Right ventricle myocardium inferior (tissue), 1 donor: Measurements from ENCODE around the gene TMC2. TPM values are rescaled to one million over a fixed set of nuclear protein-coding genes. Genes with fewer than 3 reads are reported as not detected.
A peak's percentile ranks its signal among the peaks of the same experiment; 100 is the strongest.
"Not testable (repeated sequence)": the region's sequence is repeated elsewhere in the genome, so short reads cannot be mapped to it uniquely, and the experiment has no call there.

Experiments
- ATAC-seq: fragments of 200-7000 bp; cut with Tn5 transposase; one replicate; pipeline ENCODE4 v1.9.1; 2020; ENCODE audit warnings: mild to moderate bottlenecking, moderate library complexity
- DNase-seq: peaks from one replicate; pipeline ENCODE4 v3.0.0; 2021; ENCODE audit errors: missing footprints
- intact Hi-C: fragments of 100-400 bp; cut with DNase I; formaldehyde crosslinking; loops from one replicate; pipeline ENCODE4 v1.11.0; 2022
- total RNA-seq: library from RNA; stranded (reverse); fragmentation: NEBNext Ultra II Directional; extraction: Animal tissue kit (Norgen Biotek cat#: 25700); gene quantifications from one replicate; pipeline ENCODE4 v1.2.1, GENCODE V29; 2021
- donor health status: DM: no; HTN: yes; CAD: no; lungs with severe emphysema.

The TMC2 gene
- total RNA-seq, 1 donor from 2014 or later, result 0.08 TPM

DNA sequence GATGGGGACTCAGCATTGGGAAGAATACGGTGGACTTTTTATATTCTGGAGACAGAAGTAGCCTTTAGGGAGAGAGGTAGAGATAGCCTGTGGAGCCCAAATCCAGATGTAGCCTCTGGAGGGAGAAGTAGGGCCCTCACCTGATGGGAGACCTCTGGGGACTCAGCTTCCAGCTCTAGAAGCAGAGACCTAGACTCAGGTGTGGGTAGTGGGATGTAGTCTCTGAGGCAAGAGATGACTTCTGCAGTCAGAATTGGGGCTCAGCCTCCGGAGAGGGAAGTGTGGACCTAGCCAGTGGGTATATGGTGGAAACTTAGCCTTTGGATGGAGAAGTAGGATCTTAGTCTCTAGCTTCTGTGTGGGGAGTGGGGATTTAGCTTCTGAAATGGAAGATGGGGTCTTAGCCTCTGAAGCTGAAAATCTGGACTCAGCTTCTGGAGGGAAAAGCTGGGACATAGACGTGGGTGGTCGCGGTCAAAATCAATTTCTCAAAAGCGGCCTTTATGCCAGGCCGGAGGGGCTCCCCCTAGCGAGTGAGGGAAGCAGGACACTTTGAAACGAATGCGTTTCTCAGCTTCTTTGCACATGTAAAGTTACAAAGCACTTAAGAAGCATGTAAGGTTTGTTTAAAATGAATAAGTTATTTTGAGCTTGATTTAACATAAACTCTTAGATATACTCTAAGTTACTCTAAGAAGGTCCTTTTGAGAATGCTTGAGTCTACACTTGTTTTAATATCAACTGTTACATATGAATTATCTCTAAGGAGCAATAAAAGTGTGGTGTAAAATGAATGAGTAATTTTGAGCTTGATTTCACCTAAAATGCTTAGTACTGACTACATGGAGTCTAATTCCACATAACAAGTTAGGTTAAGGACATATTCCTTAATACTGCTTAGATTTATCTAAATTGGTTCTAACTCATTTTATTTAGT, 14.7 kb upstream of the TMC2 start:
- intact Hi-C loops, result loop anchor here (1.0 to 5.0 kb wide), 2 partner anchors 13 to 131 kb away; partner anchors contain the start of genes NOP56 and ZNF343
- DNase-seq (no peak), ATAC-seq (no peak)

GRCh38 chr20:2522826-2523429, 13.4 kb upstream of the TMC2 start:
- intact Hi-C loops, result loop anchor here (5.0 kb wide), 1 partner anchor 129 kb away; the partner anchor contains the start of gene NOP56
- DNase-seq, ATAC-seq: not testable (repeated sequence)

DNA sequence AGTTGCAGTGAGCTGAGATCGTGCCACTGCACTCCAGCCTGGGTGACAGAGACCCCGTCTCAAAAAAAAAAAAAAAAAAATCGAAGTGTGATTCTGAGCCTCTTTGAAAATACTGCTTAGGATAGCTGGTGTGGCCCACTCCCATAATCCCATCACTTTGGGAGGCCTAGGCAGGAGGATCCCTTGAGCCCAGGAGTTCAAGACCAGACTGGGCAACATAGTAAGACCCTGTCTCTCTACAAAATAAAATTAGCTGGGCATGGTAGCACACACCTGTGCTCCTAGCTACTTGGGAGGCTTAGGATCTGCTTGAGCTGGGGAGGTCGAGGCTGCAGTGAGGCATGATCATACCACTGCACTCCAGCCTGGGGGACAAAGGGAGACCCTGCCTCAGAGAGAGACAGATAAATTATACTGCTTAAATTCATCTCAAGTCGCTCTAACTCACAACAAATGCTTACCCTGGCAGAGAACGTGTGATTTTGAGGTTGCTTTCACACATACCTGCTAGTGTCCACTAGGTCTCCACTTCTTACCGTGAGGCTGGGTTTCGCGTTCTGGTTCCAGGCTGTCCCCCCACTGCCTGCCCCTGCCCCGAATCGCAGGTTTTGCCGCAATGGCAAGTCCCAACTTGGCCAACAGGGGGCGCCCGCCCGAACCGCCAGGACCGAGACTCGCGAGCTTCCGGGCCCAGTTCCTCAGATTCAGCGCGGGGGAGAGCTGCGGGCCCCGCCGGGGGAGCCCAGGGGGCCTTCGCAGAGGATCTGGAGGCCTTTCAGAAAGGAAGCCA, 12.3 kb upstream of the TMC2 start:
- peak; percentile 72 for ATAC-seq
- intact Hi-C loops, result loop anchor here (2.0 to 5.0 kb wide), 2 partner anchors 53 to 128 kb away; partner anchors contain the start of genes NOP56 and SNRPB
- peak; percentile 95 for DNase-seq

DNA sequence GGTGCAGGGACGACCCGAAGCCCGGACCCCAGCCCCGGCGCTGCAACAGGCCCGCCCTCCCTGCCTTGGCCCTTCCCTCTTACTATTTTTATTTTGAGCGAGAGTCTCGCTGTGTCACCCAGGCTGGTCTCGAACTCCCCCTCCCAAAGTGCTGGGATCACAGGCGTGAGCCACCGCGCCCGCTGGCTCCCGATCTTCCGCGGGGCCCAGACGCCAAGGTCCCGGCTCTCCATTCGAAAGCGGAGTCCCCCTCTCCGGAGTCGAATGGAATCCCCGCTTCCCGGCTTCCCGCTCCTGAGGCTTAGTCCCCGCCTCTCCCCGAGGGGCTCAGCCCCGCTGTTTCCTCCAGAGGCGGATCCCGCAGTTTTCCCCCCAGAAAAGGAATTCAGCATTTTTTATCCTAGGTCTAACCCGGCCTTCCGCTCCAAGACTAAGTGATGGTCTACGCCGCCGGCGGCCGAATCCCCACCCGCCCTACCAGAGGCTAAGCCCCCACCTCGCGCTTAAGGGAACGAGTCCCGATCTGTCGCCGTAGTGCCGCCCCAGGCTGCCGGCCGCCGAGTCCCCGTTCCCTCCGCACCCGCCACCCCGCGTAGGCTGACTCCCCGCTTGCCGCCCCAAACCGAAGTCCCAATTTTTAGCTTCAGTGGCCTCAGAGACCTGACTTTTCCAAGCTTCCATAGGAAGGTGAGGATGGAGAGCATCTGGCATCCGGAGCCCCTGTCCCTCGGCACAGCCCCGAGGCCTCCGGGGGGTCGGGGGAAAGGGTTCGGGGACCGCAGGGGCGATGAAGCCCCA, 11.5 kb upstream of the TMC2 start:
- intact Hi-C loops, result loop anchor here (2.0 to 5.0 kb wide), 2 partner anchors 54 to 127 kb away; partner anchors contain the start of genes NOP56 and SNRPB
- ATAC-seq (peak; percentile 71), DNase-seq (peak; percentile 83)

- intact Hi-C loops, ATAC-seq, DNase-seq: not testable (repeated sequence)
These were observed 10.2 kb upstream of the TMC2 start for GRCh38 chr20:2526218-2526583.

DNA sequence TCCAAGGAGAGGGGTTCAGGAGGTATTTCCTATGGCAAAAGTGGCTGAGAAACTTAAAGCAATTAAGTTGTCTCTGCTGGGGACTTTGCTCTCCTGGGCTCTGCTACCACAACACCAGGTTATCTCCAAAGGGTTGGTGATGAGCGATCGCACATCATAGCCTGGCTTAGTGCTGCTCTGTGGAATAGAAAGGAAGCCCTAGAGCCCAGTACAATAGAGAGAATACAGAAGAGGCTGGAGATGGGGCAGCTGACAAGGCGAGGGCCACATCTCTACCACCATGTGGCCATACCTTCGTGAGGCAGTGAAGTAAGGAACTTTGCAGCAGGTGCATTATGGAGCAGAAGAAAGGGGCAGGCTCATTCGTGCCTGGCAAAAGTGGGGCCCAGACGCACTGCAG, 8.6 kb upstream of the TMC2 start:
- no peak for ATAC-seq
- intact Hi-C loops, result no loop called here

DNA sequence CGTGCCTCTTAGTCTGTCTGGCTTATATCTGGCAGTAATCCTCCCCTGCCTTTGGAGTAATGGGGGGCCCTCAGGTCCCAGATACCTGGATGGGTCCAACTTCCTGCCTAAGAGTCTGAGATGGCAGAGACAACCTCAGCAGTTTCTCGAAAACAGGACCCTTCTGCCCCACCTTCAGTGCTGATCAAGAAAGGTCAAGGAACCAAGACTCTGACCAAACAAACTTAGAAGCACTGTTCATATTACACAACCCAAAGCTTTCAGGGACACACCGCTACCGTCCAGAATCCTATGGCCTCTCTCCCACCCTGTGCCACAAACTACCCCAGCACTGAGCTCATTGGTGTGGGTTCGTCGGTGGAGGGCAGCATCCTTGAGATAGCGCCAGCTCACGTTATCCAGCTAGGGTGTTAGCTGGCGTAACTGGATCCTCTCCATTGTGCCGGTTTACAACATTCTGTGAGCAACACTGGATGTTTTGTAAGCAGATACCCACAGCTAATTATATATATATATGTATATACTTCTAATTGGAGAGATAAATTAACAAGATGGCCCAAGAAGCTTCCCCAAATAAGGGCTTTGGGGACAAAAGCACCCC, 7.6 kb upstream of the TMC2 start:
- intact Hi-C loops, result no loop called here
- DNase-seq (no peak), ATAC-seq (no peak)

More for the DNA sequence above, 8.6 kb upstream of the TMC2 start:
- DNase-seq, result no peak

DNA sequence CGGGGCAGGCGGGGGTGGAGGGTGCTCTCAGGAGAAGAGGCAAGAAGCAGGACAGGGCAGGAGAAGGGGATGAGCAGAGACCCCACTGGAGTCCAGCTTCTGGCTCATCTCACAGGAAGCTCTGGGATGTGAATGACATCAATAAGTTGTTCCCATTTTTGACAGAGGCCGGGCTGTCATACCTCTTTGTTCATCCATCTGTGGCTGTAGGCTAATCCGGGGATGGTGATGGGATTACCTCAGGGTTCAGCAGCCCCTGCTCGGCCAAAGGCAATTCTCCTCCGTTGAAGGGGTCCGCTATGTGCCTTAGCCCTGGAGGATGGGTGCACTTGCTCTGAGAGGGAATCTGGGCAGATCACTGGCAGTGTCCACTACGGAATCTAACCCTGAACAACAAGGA, 3.3 kb upstream of the TMC2 start:
- no peak for ATAC-seq
- intact Hi-C loops, result no loop called here

GRCh38 chr20:2535711-2536559, 438 bp upstream of the TMC2 start:
- no peak for ATAC-seq
- DNase-seq, result no peak
- intact Hi-C loops, result no loop called here

More for the DNA sequence above, 3.3 kb upstream of the TMC2 start:
- no peak for DNase-seq

- intact Hi-C loops, result no loop called here
- no peak for DNase-seq
- ATAC-seq, result no peak
These were observed 728 bp downstream of the TMC2 start for GRCh38 chr20:2537101-2537500.

GRCh38 chr20:2538356-2538755, 2.0 kb downstream of the TMC2 start:
- no peak for DNase-seq
- no peak for ATAC-seq
- intact Hi-C loops, result no loop called here

DNA sequence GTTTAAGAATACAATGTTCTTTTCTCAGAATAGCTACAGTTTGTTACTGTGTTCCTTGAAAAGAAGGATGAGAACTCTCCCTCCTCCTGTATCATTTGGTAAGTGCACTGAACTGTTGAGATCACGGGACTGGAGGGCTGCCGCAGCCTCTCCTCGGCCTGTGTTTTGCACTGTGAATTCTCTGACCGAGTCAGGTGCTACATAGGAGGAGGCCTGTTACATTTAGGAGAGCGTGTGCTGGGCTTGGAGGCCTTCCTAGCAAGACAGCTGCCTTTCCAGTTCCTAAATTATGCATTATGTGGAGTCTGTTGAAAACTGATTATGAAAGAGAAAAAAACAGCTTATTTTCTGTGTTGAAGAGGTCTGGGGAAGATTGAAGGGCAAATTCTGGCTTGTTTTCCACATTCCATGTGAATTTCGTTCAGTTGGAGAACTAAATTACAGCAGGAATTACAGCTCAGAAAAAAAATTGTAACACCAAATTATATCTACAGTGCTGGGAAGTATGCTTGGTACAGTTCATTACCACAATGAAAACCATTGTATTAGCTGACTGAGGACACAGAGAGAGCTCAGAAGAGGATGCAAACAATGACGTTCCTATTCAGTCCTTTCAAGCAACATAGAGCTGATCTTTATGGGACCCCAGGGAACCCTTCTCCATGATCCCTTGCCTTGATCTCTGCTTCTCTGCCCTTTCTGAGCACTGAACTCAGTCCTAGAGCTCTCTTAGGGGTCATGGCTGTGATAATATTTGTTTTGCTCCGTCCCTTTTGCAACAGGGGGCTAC, 2.8 kb downstream of the TMC2 start:
- intact Hi-C loops, result no loop called here
- ATAC-seq (no peak), DNase-seq (no peak)

DNA sequence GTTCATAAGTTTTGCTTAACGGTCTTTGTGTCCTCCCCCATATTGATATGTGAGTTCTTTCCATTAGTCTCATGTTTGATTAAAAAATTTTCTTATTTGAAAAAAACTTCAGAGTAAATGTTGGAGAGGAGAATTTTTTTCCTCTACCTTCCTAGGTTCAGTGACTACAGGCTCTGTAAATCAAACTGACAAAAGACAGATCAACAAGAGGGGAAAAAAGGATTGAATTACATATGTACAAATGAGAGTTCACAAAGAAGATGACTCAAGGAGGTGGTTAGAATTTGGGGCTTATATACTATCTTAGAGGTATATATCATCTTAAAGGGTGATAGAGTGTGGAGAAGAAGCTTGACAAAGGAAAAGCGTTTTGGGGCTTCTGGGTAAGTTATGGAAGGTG, 5.6 kb downstream of the TMC2 start:
- intact Hi-C loops, result no loop called here
- no peak for ATAC-seq
- no peak for DNase-seq

DNA sequence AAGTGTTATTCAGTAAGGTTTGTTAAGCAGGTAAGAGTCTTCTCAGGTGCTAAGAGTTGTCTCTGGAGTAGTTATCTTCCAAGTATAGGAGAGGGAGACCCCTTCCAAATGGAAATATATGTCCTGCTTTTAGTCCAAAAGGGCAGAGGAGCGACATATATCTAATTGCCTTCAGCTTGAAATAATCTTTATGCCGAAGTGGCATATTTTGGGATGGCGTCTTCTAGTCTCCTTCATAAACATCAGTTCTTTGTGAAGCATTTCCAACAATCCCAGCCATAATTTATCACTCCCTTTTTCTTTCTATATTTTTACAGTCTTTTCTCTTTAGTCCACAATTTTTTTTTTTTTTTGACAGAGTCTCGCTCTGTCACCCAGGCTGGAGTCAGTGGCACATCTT, 6.0 kb downstream of the TMC2 start:
- no peak for ATAC-seq
- intact Hi-C loops, result no loop called here
- DNase-seq, result no peak

GRCh38 chr20:2544211-2544610, 7.8 kb downstream of the TMC2 start:
- no peak for ATAC-seq
- DNase-seq, result no peak
- intact Hi-C loops, result no loop called here

DNA sequence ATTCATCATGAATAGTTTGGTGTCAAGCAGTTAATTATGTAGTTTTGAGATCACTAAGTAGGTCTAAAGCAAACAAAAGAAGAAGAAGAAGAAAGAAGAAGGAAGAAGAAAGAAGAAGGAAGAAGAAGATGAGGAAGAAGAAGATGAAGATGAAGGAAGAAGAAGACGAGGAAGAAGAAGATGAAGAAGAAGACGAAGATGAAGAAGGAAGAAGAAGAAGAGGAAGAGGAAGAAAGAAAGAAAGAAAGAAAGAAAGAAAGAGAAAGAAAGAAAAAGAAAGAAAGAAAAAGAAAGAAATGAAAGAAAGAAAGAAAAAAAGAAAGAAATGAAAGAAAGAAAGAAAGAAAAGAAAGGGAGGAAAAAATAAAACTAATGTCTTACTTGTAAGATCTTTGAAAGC, 9.2 kb downstream of the TMC2 start:
- intact Hi-C loops, result no loop called here
- ATAC-seq (no peak), DNase-seq (no peak)
